ENCODE data around the gene TNIP3. TPM values are rescaled to one million over a fixed set of nuclear protein-coding genes. Genes with fewer than 3 reads are reported as not detected.

The TNIP3 gene
- total RNA-seq, 1 experiment from 2014 or later, result not detected

DNA sequence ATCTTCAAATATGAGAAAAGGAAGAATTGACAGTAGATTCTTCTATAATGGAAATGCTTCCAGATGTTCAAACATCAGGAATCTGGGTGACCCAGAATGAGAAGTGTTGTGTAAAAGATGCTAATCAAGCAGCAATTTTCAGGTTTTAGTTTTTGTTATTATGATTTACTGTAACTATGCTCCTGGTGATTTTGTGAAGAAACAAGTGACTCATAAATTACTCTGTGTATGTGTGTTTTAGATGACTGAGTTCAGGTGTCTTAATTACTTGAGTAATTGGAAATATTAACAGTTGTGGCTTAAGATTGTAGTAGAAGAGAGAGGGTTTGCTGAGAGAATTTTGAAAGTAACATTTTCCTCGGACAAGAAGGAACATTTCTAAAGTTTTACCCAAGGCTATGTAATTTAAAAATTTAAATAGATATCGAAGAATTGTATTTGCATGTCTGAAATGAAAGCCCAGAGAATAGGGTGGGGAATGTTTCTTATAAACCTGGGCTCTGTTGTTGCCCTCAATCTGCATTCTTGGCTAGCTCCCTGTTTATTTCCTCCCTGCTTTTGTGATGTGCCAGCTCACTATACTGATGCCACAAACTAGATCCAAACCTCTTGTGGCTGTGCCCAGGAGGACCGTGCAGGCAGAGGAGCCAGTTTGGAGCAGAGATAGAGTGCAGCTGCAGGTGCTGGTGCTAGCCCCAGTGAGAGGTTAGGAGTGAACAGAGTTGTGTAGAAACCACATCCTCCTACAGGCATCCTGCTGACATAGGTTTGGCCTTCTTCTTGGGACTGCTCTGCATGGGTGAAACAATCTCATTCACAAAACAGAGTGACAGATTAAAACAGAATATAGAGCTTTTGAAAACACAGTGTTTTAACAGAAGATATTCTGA, 25.4 kb upstream of the TNIP3 start:
- TF ChIP-seq, protein P1, sequence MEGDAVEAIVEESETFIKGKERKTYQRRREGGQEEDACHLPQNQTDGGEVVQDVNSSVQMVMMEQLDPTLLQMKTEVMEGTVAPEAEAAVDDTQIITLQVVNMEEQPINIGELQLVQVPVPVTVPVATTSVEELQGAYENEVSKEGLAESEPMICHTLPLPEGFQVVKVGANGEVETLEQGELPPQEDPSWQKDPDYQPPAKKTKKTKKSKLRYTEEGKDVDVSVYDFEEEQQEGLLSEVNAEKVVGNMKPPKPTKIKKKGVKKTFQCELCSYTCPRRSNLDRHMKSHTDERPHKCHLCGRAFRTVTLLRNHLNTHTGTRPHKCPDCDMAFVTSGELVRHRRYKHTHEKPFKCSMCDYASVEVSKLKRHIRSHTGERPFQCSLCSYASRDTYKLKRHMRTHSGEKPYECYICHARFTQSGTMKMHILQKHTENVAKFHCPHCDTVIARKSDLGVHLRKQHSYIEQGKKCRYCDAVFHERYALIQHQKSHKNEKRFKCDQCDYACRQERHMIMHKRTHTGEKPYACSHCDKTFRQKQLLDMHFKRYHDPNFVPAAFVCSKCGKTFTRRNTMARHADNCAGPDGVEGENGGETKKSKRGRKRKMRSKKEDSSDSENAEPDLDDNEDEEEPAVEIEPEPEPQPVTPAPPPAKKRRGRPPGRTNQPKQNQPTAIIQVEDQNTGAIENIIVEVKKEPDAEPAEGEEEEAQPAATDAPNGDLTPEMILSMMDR (IDR thresholded peaks at IDR 0.05; ENCODE audit: unreplicated experiment), result no peak
- intact Hi-C loops (cut with micrococcal nuclease; ENCODE audit: unreplicated experiment), result loop anchor here (10.0 kb wide), 1 partner anchor 465 kb away; no protein-coding TSS in a partner anchor
- BruUV-seq (replicated peaks), result no TSS peak
- Mint-ChIP-seq H3K36me3 (ENCODE audit: insufficient read depth, unreplicated experiment) (no peaks in the 10 kb centered on the region), H3K9me3 (ENCODE audit: low read depth, unreplicated experiment) (no peaks in the 10 kb centered on the region), H3K4me1 (ENCODE audit: low read depth, unreplicated experiment) (no peaks in the 10 kb centered on the region), H3K4me3 (ENCODE audit: low read depth, unreplicated experiment) (no peak overlapping the region), H3K27ac (ENCODE audit: unreplicated experiment) (no peak overlapping the region), H3K27me3 (ENCODE audit: unreplicated experiment) (no peaks in the 10 kb centered on the region)
- CTCF ChIA-PET, result no interaction called here
- DNase-seq, result no peak

DNA sequence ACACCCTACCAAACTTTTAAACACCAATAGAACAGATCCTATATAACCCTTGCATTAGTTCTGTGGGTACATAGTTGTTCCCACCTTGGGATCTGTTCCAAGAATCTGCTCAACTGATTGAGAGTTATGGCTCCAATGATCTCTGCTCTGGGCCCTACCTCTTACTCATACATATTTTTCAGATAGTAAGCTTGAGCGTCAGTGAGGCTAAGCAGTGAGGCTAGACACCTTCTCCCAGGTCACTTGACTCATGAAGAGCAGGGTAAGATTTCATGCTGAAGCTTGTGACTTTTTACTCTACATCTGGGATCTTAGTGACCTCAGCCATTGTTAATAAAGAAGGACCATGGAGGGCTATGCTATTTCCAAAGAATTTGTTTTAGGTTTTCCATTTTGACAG, 23.1 kb upstream of the TNIP3 start:
- no peak overlapping the region for H3K27ac Mint-ChIP-seq (ENCODE audit: unreplicated experiment)
- no peaks in the 10 kb centered on the region for H3K36me3 Mint-ChIP-seq (ENCODE audit: insufficient read depth, unreplicated experiment)
- intact Hi-C loops (cut with micrococcal nuclease; ENCODE audit: unreplicated experiment), result no loop called here
- no TSS peak for BruUV-seq (replicated peaks)
- H3K9me3 Mint-ChIP-seq (ENCODE audit: low read depth, unreplicated experiment), result no peaks in the 10 kb centered on the region
- no peaks in the 10 kb centered on the region for H3K27me3 Mint-ChIP-seq (ENCODE audit: unreplicated experiment)
- no peak for DNase-seq
- CTCF ChIA-PET, result no interaction called here
- no peaks in the 10 kb centered on the region for H3K4me1 Mint-ChIP-seq (ENCODE audit: low read depth, unreplicated experiment)
- no peak overlapping the region for H3K4me3 Mint-ChIP-seq (ENCODE audit: low read depth, unreplicated experiment)
- TF ChIP-seq, protein P1 (IDR thresholded peaks at IDR 0.05; ENCODE audit: unreplicated experiment), result no peak

DNA sequence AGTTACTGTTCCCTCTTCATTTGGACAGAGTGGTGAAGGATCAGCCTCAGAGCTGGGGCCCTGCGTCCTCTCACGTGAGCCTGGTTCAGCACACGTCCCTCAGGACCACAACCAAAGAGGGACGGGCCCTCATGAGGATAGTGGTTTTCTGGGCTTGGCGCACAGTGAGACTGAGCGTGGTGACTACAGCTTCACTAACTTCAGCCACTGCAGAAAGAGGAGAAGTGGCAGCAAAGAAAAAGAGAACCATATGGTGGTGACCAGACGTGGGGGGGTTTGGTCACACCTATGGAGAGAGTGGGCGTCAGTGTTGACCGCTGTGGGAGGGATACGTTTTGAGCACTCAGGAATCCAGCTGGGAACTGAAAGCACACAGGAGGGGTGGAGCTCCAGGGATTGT, 21.8 kb upstream of the TNIP3 start:
- TF ChIP-seq, protein P1 (IDR thresholded peaks at IDR 0.05; ENCODE audit: unreplicated experiment), result no peak
- intact Hi-C loops (cut with micrococcal nuclease; ENCODE audit: unreplicated experiment), result no loop called here
- no peak for DNase-seq
- Mint-ChIP-seq H3K36me3 (ENCODE audit: insufficient read depth, unreplicated experiment) (no peaks in the 10 kb centered on the region), H3K27me3 (ENCODE audit: unreplicated experiment) (no peaks in the 10 kb centered on the region), H3K4me3 (ENCODE audit: low read depth, unreplicated experiment) (no peak overlapping the region), H3K27ac (ENCODE audit: unreplicated experiment) (no peak overlapping the region), H3K4me1 (ENCODE audit: low read depth, unreplicated experiment) (no peaks in the 10 kb centered on the region), H3K9me3 (ENCODE audit: low read depth, unreplicated experiment) (no peaks in the 10 kb centered on the region)
- CTCF ChIA-PET, result no interaction called here
- no TSS peak for BruUV-seq (replicated peaks)

DNA sequence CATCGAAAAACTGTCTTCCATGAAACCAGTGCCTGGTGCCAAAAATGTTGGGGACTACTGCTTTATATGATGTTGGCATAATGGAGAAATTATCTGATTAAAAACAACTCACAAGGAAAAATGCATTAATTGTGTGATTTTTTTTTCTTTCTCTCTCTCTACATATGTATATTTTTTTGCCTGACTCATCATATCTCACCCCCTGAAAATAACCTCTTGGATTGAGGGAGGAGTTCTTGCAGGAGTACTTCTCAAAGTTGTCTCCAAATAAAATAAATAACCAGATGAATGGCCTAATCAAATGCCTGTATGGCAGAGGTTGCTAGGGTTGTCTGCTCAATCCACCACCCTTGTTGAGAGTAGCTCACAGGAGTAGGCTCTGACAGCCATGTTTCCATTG, 19.9 kb upstream of the TNIP3 start:
- Mint-ChIP-seq H3K27me3 (ENCODE audit: unreplicated experiment) (no peaks in the 10 kb centered on the region), H3K9me3 (ENCODE audit: low read depth, unreplicated experiment) (peaks cover 2% of the 10 kb centered on the region), H3K36me3 (ENCODE audit: insufficient read depth, unreplicated experiment) (no peaks in the 10 kb centered on the region), H3K27ac (ENCODE audit: unreplicated experiment) (no peak overlapping the region), H3K4me1 (ENCODE audit: low read depth, unreplicated experiment) (no peaks in the 10 kb centered on the region), H3K4me3 (ENCODE audit: low read depth, unreplicated experiment) (no peak overlapping the region)
- DNase-seq, result no peak
- intact Hi-C loops (cut with micrococcal nuclease; ENCODE audit: unreplicated experiment), result no loop called here
- TF ChIP-seq, protein P1 (IDR thresholded peaks at IDR 0.05; ENCODE audit: unreplicated experiment), result no peak
- BruUV-seq (replicated peaks), result no TSS peak
- CTCF ChIA-PET, result no interaction called here

Data from Calu3 (cell line).